Ovary (tissue), 3 donors: ENCODE measurements around the gene ATXN1.

Experiments used
- POLR2A ChIP-seq: fragments of 450-650 bp; IDR thresholded peaks from one replicate; pipeline ENCODE4 v1.6.1; 2017; ENCODE audit warnings: antibody characterized with exemption, mild to moderate bottlenecking, moderate library complexity
- TF ChIP-seq, protein P1 (sequence below), 3 donors: fragments of 450-650 bp in 2 of 3; fragments of 200-600 bp in 1 of 3; IDR thresholded peaks; one replicate each; pipeline versions ENCODE4 v1.5.1 to v1.8.0; 2016 to 2022; ENCODE audit warnings: antibody characterized with exemption in 3 of 3, mild to moderate bottlenecking in 1 of 3
- donor health status: DM: no; HTN: no; CAD: no.

DNA sequence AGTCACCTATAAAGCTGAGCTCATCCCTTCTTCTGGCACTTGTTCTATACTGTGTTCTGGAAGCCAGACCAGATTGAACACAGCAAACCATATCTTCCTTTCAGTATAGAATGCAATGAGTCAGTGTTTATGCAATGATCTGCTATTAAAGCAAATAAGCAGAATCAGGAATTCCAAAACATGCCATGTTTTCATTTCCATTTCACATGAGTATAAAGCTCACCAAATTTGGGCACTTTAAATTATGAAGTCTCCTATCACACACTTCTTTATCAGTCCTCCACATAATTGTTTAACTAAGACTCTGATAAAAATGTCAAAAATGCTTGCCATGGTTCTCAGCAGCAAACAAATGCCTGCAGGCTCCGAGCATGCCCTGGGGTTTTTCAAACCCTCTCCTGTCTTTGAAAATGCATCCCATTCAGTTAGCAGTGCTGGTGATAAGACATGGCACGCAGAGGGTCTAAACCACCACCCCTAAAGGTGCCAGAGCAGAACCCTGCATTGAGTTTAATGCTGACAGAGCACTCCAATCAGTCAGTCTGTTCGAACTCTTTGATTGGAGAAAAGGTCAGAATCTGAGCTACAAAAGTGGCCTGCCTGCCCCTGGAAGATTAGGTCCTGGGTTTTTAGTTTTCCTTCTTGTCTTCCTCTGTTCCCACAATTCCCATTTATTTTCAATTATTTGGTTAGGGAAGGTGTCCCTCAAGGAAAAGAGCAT is 288.8 kb downstream of the ATXN1 start:
- TF ChIP-seq, protein P1, sequence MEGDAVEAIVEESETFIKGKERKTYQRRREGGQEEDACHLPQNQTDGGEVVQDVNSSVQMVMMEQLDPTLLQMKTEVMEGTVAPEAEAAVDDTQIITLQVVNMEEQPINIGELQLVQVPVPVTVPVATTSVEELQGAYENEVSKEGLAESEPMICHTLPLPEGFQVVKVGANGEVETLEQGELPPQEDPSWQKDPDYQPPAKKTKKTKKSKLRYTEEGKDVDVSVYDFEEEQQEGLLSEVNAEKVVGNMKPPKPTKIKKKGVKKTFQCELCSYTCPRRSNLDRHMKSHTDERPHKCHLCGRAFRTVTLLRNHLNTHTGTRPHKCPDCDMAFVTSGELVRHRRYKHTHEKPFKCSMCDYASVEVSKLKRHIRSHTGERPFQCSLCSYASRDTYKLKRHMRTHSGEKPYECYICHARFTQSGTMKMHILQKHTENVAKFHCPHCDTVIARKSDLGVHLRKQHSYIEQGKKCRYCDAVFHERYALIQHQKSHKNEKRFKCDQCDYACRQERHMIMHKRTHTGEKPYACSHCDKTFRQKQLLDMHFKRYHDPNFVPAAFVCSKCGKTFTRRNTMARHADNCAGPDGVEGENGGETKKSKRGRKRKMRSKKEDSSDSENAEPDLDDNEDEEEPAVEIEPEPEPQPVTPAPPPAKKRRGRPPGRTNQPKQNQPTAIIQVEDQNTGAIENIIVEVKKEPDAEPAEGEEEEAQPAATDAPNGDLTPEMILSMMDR (IDR thresholded peaks at IDR 0.05), result no peak
- TF ChIP-seq POLR2A, result no peak
